NCI-H1694 (cell line): ENCODE results near the gene STAT5B.
"Not testable (repeated sequence)": the region's sequence is repeated elsewhere in the genome, so short reads cannot be mapped to it uniquely, and the experiment has no call there.

Experiments
- DNase-seq: peaks from one replicate; lab custom pipeline; 2025; lab: John Stamatoyannopoulos, UW

Gene STAT5B

GRCh38 chr17:42233156-42233555 is 43.0 kb downstream of the STAT5B start:
- DNase-seq, result no peak

- DNase-seq, result no peak
Measured at GRCh38 chr17:42230225-42230624, 46.0 kb downstream of the STAT5B start.

- DNase-seq, result no peak
Measured at GRCh38 chr17:42227849-42228700, 48.1 kb downstream of the STAT5B start.

GRCh38 chr17:42225646-42226045 is 50.5 kb downstream of the STAT5B start:
- no peak for DNase-seq

GRCh38 chr17:42224651-42225050 is 51.5 kb downstream of the STAT5B start:
- no peak for DNase-seq

- DNase-seq, result peak; percentile 41
Measured at GRCh38 chr17:42221886-42222745, 54.1 kb downstream of the STAT5B start.

GRCh38 chr17:42219280-42219679 is 56.9 kb downstream of the STAT5B start:
- DNase-seq, result not testable (repeated sequence)

GRCh38 chr17:42214156-42214555 is 62.0 kb downstream of the STAT5B start:
- no peak for DNase-seq

- DNase-seq, result no peak
Measured at GRCh38 chr17:42212382-42212781, 63.8 kb downstream of the STAT5B start.

GRCh38 chr17:42211921-42212341 is 64.3 kb downstream of the STAT5B start:
- not testable (repeated sequence) for DNase-seq

- no peak for DNase-seq
Measured at GRCh38 chr17:42210046-42210445, 66.1 kb downstream of the STAT5B start.

- not testable (repeated sequence) for DNase-seq
Measured at GRCh38 chr17:42206153-42206612, 70.0 kb downstream of the STAT5B start.

GRCh38 chr17:42203354-42203753 is 72.8 kb downstream of the STAT5B start:
- DNase-seq, result no peak

GRCh38 chr17:42202696-42203095 is 73.5 kb downstream of the STAT5B start:
- DNase-seq, result no peak

GRCh38 chr17:42202159-42202558 is 74.0 kb downstream of the STAT5B start:
- no peak for DNase-seq

GRCh38 chr17:42201458-42201772 is 74.8 kb downstream of the STAT5B start:
- DNase-seq, result no peak

GRCh38 chr17:42200706-42201457 is 75.3 kb downstream of the STAT5B start:
- DNase-seq, result no peak

- no peak for DNase-seq
Measured at GRCh38 chr17:42199416-42200011, 76.7 kb downstream of the STAT5B start.

GRCh38 chr17:42198897-42199296 is 77.3 kb downstream of the STAT5B start:
- DNase-seq, result no peak

- no peak for DNase-seq
Measured at GRCh38 chr17:42197564-42198156, 78.5 kb downstream of the STAT5B start.
